ENCODE results near the gene FBXO34.

DNA sequence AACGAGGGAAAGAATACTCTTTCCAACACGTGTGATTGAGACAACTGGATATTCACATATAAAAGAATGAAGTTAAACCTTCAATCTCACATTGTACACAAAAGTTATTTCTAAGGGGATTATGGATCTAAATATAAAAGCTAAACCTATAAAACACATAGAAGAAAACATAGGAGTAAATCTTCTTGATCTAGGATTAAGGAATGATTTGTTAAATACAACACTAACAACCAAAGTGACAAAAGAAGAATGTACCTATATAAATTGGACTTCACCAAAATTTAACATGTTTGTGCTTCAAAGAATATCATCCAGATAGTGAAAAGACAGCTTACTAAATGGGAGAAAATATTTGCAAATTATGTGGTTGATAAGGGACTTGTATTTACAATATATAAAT is 43.0 kb upstream of the FBXO34 start:
- TF ChIP-seq YY1 (IDR thresholded peaks at IDR 0.05; ENCODE audit: insufficient read depth, insufficient read length) = no peak
- no peak for TF ChIP-seq ZNF274 (IDR thresholded peaks at IDR 0.05; ENCODE audit: low read depth, low read length)
- TF ChIP-seq SUZ12 (IDR thresholded peaks at IDR 0.05; ENCODE audit: extremely low read depth, insufficient read depth, insufficient read length) = no peak

All from NT2/D1 (cell line).